Motor neuron (in vitro differentiated cells): ENCODE data around the gene MACROD2. TPM values are rescaled to one million over a fixed set of nuclear protein-coding genes. Genes with fewer than 3 reads are reported as not detected.

Source experiments
- ATAC-seq, 8 experiments: fragments of 200-7000 bp; cut with Tn5 transposase; replicated peaks in 6 of 8; 2 replicates each; pipeline ENCODE4 v1.8.0; 2021; ENCODE audit warnings: mild to moderate bottlenecking in 8 of 8, moderate library complexity in 8 of 8
- H3K27ac ChIP-seq, 2 donors: fragments of 250-450 bp; sonication (Bioruptor Pico); 2 replicates each; pipeline ENCODE4 v1.9.0; 2021; ENCODE audit warnings: antibody characterized with exemption in 2 of 2, mild to moderate bottlenecking in 2 of 2, moderate library complexity in 1 of 2
- H3K4me1 ChIP-seq, 2 donors: fragments of 250-450 bp; sonication (Bioruptor Pico); replicated peaks in 1 of 2; 2 replicates each; pipeline ENCODE4 v1.6.1; 2021; ENCODE audit warnings: antibody characterized with exemption in 2 of 2, mild to moderate bottlenecking in 2 of 2, moderate library complexity in 1 of 2
- H3K4me3 ChIP-seq, 5 donors: fragments of 250-450 bp; sonication (Bioruptor Pico); 2 replicates each; pipeline ENCODE4 v1.9.0; 2021; ENCODE audit warnings: antibody characterized with exemption in 5 of 5, mild to moderate bottlenecking in 5 of 5, moderate library complexity in 4 of 5
- WGBS, 10 experiments: fragments of 450-650 bp; shearing (Covaris generic); methylation state at CpG; one replicate each; pipeline ENCODE4 v1.0.0; 2022; 5-methylcytosine and 5-hydroxymethylcytosine counted together
- in situ Hi-C, 9 experiments: fragments of 400-800 bp; cut with MboI; loops; one replicate each; pipeline ENCODE4 v1.15.0; 2021; ENCODE audit warnings: low sequenced_read_pairs in 9 of 9, low pct_unique_long_range_greater_than_20kb in 2 of 9; ENCODE audit not compliant: unreplicated experiment in 9 of 9
- total RNA-seq, 8 experiments: library from RNA; unstranded; fragments of 300-600 nt; gene quantifications; 2 replicates each; pipeline versions ENCODE4 v1.2.3 to v1.2.4, GENCODE V29; 2022

Gene MACROD2
- total RNA-seq, 8 experiments from 2014 or later, result 4.3 to 24.9 (median 10.4) TPM

- in situ Hi-C loops, result loop anchor here in 1 of 9 experiments (10.0 kb wide), 1 partner anchor 580 kb away; no protein-coding TSS in a partner anchor
- no peak for ATAC-seq
- WGBS, 10 experiments, result 0 to 43% (median 16%) methylated on average over 1 of the region's 1 CpG; no CpG with 5 or more reads in 2 of the 10 experiments
- H3K4me3 ChIP-seq, result no peak overlapping the region
- no peaks in the 10 kb centered on the region for H3K4me1 ChIP-seq
- H3K27ac ChIP-seq, result no peak overlapping the region
Observed at GRCh38 chr20:15924556-15924955, 1929.2 kb downstream of the MACROD2 start.

GRCh38 chr20:15925376-15925775 lies 1930.1 kb downstream of the MACROD2 start:
- ATAC-seq, result no peak
- H3K27ac ChIP-seq, result no peak overlapping the region
- H3K4me3 ChIP-seq, result no peak overlapping the region
- WGBS, 10 experiments, result 35 to 100% (median 80%) methylated on average over 1 to 8 of the region's 8 CpGs
- no peaks in the 10 kb centered on the region for H3K4me1 ChIP-seq
- in situ Hi-C loops, result loop anchor here in 1 of 9 experiments (10.0 kb wide), 1 partner anchor 581 kb away; no protein-coding TSS in a partner anchor

- H3K27ac ChIP-seq, result no peak overlapping the region
- in situ Hi-C loops, result loop anchor here in 1 of 9 experiments (10.0 kb wide), 1 partner anchor 583 kb away; no protein-coding TSS in a partner anchor
- WGBS, 10 experiments, result 0 to 100% (median 81%) methylated on average over 1 to 3 of the region's 3 CpGs; no CpG with 5 or more reads in 1 of the 10 experiments
- H3K4me3 ChIP-seq, result no peak overlapping the region
- peak in 2 of 8 experiments; percentile 47 to 52 for ATAC-seq
- no peaks in the 10 kb centered on the region for H3K4me1 ChIP-seq
Observed at GRCh38 chr20:15927893-15928650, 1932.8 kb downstream of the MACROD2 start.

GRCh38 chr20:15928946-15929345 lies 1933.6 kb downstream of the MACROD2 start:
- no peak overlapping the region for H3K27ac ChIP-seq
- no peak for ATAC-seq
- in situ Hi-C loops, result loop anchor here in 1 of 9 experiments (10.0 kb wide), 1 partner anchor 584 kb away; no protein-coding TSS in a partner anchor
- no peak overlapping the region for H3K4me3 ChIP-seq
- no peaks in the 10 kb centered on the region for H3K4me1 ChIP-seq

- no peak overlapping the region for H3K4me3 ChIP-seq
- H3K27ac ChIP-seq, result no peak overlapping the region
- no peaks in the 10 kb centered on the region for H3K4me1 ChIP-seq
- peak in 6 of 8 experiments; percentile 58 to 77 (median 76) for ATAC-seq
- in situ Hi-C loops, result no loop called here
- WGBS, 10 experiments, result 0 to 50% (median 25%) methylated on average over 1 to 2 of the region's 2 CpGs; no CpG with 5 or more reads in 4 of the 10 experiments
Observed at GRCh38 chr20:15930311-15931305, 1935.3 kb downstream of the MACROD2 start.

- 37 to 100% (median 70%) methylated on average over 1 to 4 of the region's 4 CpGs; no CpG with 5 or more reads in 1 of the 10 experiments for WGBS, 10 experiments
- no peak for ATAC-seq
- H3K4me3 ChIP-seq, result no peak overlapping the region
- no peak overlapping the region for H3K27ac ChIP-seq
- in situ Hi-C loops, result no loop called here
- H3K4me1 ChIP-seq, result no peaks in the 10 kb centered on the region
Observed at GRCh38 chr20:15931897-15932296, 1936.6 kb downstream of the MACROD2 start.

- H3K4me3 ChIP-seq, result no peak overlapping the region
- peak in 1 of 8 experiments; percentile 27 for ATAC-seq
- H3K4me1 ChIP-seq, result no peaks in the 10 kb centered on the region
- H3K27ac ChIP-seq, result no peak overlapping the region
- WGBS, 10 experiments, result 9 to 88% (median 45%) methylated on average over 1 to 3 of the region's 3 CpGs; no CpG with 5 or more reads in 2 of the 10 experiments
- in situ Hi-C loops, result no loop called here
Observed at GRCh38 chr20:15937179-15937578, 1941.9 kb downstream of the MACROD2 start.

GRCh38 chr20:15938847-15939246 lies 1943.5 kb downstream of the MACROD2 start:
- Histone ChIP-seq H3K4me3 (no peak overlapping the region), H3K4me1 (no peaks in the 10 kb centered on the region), H3K27ac (no peak overlapping the region)
- WGBS, 10 experiments, result 0 to 90% (median 60%) methylated on average over 1 of the region's 1 CpG; no CpG with 5 or more reads in 2 of the 10 experiments
- no peak for ATAC-seq
- in situ Hi-C loops, result no loop called here

GRCh38 chr20:15940127-15940526 lies 1944.8 kb downstream of the MACROD2 start:
- no peak for ATAC-seq
- H3K4me1 ChIP-seq, result no peaks in the 10 kb centered on the region
- no peak overlapping the region for H3K27ac ChIP-seq
- WGBS, 10 experiments, result 45 to 93% (median 83%) methylated on average over 1 to 6 of the region's 6 CpGs; no CpG with 5 or more reads in 3 of the 10 experiments
- H3K4me3 ChIP-seq, result no peak overlapping the region
- in situ Hi-C loops, result no loop called here

- no peak overlapping the region for H3K27ac ChIP-seq
- H3K4me1 ChIP-seq, result no peaks in the 10 kb centered on the region
- 0 to 60% (median 15%) methylated on average over 1 of the region's 1 CpG; no CpG with 5 or more reads in 6 of the 10 experiments for WGBS, 10 experiments
- in situ Hi-C loops, result no loop called here
- no peak overlapping the region for H3K4me3 ChIP-seq
- ATAC-seq, result peak in 3 of 8 experiments; percentile 39 to 75 (median 53)
Observed at GRCh38 chr20:15942130-15942529, 1946.8 kb downstream of the MACROD2 start.

- Histone ChIP-seq H3K4me1 (no peaks in the 10 kb centered on the region), H3K27ac (no peak overlapping the region), H3K4me3 (no peak overlapping the region)
- no peak for ATAC-seq
- in situ Hi-C loops, result no loop called here
Observed at GRCh38 chr20:15945289-15945688, 1950.0 kb downstream of the MACROD2 start.

- Histone ChIP-seq H3K4me1 (no peaks in the 10 kb centered on the region), H3K4me3 (no peak overlapping the region), H3K27ac (no peak overlapping the region)
- WGBS, 10 experiments, result 26 to 100% (median 100%) methylated on average over 1 to 3 of the region's 3 CpGs; no CpG with 5 or more reads in 1 of the 10 experiments
- in situ Hi-C loops, result no loop called here
- no peak for ATAC-seq
Observed at GRCh38 chr20:15949391-15949790, 1954.1 kb downstream of the MACROD2 start.

- Histone ChIP-seq H3K4me3 (no peak overlapping the region), H3K4me1 (no peaks in the 10 kb centered on the region), H3K27ac (no peak overlapping the region)
- ATAC-seq, result peak in 3 of 8 experiments; percentile 90 to 94 (median 94)
- in situ Hi-C loops, result no loop called here
- WGBS, 10 experiments, result 2 to 88% (median 55%) methylated on average over 1 to 8 of the region's 8 CpGs; no CpG with 5 or more reads in 2 of the 10 experiments
Observed at GRCh38 chr20:15951658-15952057, 1956.3 kb downstream of the MACROD2 start.
